GM12878 (cell line): ENCODE data around the gene L3HYPDH. TPM values are rescaled to one million over a fixed set of nuclear protein-coding genes. Genes with fewer than 3 reads are reported as not detected.

Experiments
- ATAC-seq: fragments of 200-7000 bp; cut with Tn5 transposase; 3 replicates; pipeline ENCODE4 v1.9.1; 2020; ENCODE audit warnings: mild to moderate bottlenecking, moderate library complexity
- BruUV-seq: library from RNA; stranded (reverse); fragments of 400-500 nt; replicated peaks from 2 replicates; lab custom pipeline; 2021; lab: Mats Ljungman, UMichigan
- CTCF ChIA-PET: fragments of 300-600 bp; sonication (Branson Sonifier 250); formaldehyde crosslinking; extraction: SDS; loops from one replicate; lab custom pipeline; 2021; ENCODE audit warnings: inconsistent platforms; lab: Yijun Ruan, JAX
- POLR2A ChIA-PET: fragments of 350-600 bp; formaldehyde crosslinking; extraction: SDS; loops from one replicate; lab custom pipeline; 2021; ENCODE audit warnings: inconsistent platforms; lab: Charles Lee
- RAD21 ChIA-PET: fragments of 300-600 bp; sonication (Branson Sonifier 250); formaldehyde crosslinking; loops from one replicate; lab custom pipeline; 2023; ENCODE audit warnings: antibody characterized with exemption; ENCODE audit not compliant: unreplicated experiment; lab: Charles Lee
- SMC1A ChIA-PET: fragments of 300-600 bp; sonication (Branson Sonifier 250); formaldehyde crosslinking; loops from one replicate; lab custom pipeline; 2023; ENCODE audit not compliant: unreplicated experiment, uncharacterized antibody; lab: Charles Lee
- DNase-seq: peaks from one replicate; pipeline ENCODE4 v3.0.0-alpha.2; 2011; ENCODE audit warnings: low read depth, low spot score
- FAIRE-seq: peaks from 3 replicates; lab custom pipeline; 2011; peaks lifted over from hg19 to GRCh38; lab: Jason Lieb, UNC
- H2AFZ ChIP-seq: 2 replicates; pipeline ENCODE4 v1.6.0; 2011; ENCODE audit warnings: low read depth, low read length, control low read depth; ENCODE audit not compliant: control insufficient read depth
- H3K27ac ChIP-seq: 2 replicates; pipeline ENCODE4 v1.5.1; 2011; ENCODE audit warnings: control low read depth; ENCODE audit not compliant: control insufficient read depth, insufficient read depth
- H3K27me3 ChIP-seq, 2 experiments: replicated peaks in 1 of 2; 2 replicates each; pipeline versions ENCODE4 v1.6.0 to v1.6.1; 2011; ENCODE audit warnings: low read length in 1 of 2; ENCODE audit not compliant: control insufficient read depth in 2 of 2, insufficient read depth in 2 of 2
- H3K36me3 ChIP-seq, 2 experiments: 2 replicates each; pipeline ENCODE4 v1.5.1; 2011; ENCODE audit warnings: low read length in 1 of 2; ENCODE audit not compliant: control insufficient read depth in 2 of 2, insufficient read depth in 2 of 2
- H3K4me1 ChIP-seq: 2 replicates; pipeline ENCODE4 v1.6.1; 2011; ENCODE audit warnings: mild to moderate bottlenecking, low read length, moderate library complexity, mixed read lengths; ENCODE audit not compliant: control insufficient read depth, insufficient read depth
- H3K4me2 ChIP-seq: 2 replicates; pipeline ENCODE4 v1.6.0; 2011; ENCODE audit warnings: control low read depth; ENCODE audit not compliant: control insufficient read depth, insufficient read depth
- H3K4me3 ChIP-seq: fragments of 200-600 bp; sonication (generic); 2 replicates; pipeline ENCODE4 v1.5.1; 2016
- H3K79me2 ChIP-seq: 2 replicates; pipeline ENCODE4 v1.6.0; 2011; ENCODE audit warnings: low read length; ENCODE audit not compliant: control insufficient read depth, insufficient read depth
- H3K9ac ChIP-seq: 2 replicates; pipeline ENCODE4 v1.8.0; 2011; ENCODE audit warnings: low read length, control low read depth, mixed read lengths; ENCODE audit not compliant: control insufficient read depth, insufficient read depth
- H3K9me3 ChIP-seq: replicated peaks from 3 replicates; pipeline ENCODE4 v1.5.1; 2011; ENCODE audit warnings: mild to moderate bottlenecking, low read length; ENCODE audit not compliant: control insufficient read depth, insufficient read depth
- H4K20me1 ChIP-seq: 2 replicates; pipeline ENCODE4 v1.6.0; 2011; ENCODE audit not compliant: control insufficient read depth, insufficient read depth
- CHD2 ChIP-seq: IDR thresholded peaks from 2 replicates; pipeline ENCODE4 v1.6.1; 2011; ENCODE audit warnings: low read depth, low read length, improper control_type of control experiment, borderline replicate concordance
- EED ChIP-seq: sonication (generic); IDR thresholded peaks from 2 replicates; pipeline ENCODE4 v1.6.1; 2016; ENCODE audit warnings: antibody characterized with exemption, low read depth
- ESRRA ChIP-seq: IDR thresholded peaks from 2 replicates; pipeline ENCODE4 v1.6.1; 2012; ENCODE audit warnings: mild to moderate bottlenecking, low read length, improper control_type of control experiment
- POLR2A ChIP-seq: IDR thresholded peaks from 2 replicates; pipeline ENCODE4 v1.6.1; 2011; ENCODE audit warnings: low read depth, mild to moderate bottlenecking, low read length
- RAD21 ChIP-seq: IDR thresholded peaks from 2 replicates; pipeline ENCODE4 v1.6.1; 2011; ENCODE audit warnings: mild to moderate bottlenecking, low read depth, low read length, moderate library complexity; ENCODE audit not compliant: insufficient read depth
- SMAD5 ChIP-seq: IDR thresholded peaks from 2 replicates; pipeline ENCODE4 v1.6.1; 2016; ENCODE audit warnings: antibody characterized with exemption, low read depth
- SRF ChIP-seq, 2 experiments: IDR thresholded peaks; 2 replicates each; pipeline ENCODE4 v1.6.1; 2011; ENCODE audit warnings: low read depth in 2 of 2, low read length in 2 of 2, mild to moderate bottlenecking in 1 of 2, moderate library complexity in 1 of 2
- TAF1 ChIP-seq: IDR thresholded peaks from 2 replicates; pipeline ENCODE4 v1.6.1; 2011; ENCODE audit warnings: mild to moderate bottlenecking, low read depth, low read length, borderline replicate concordance
- WGBS: methylation state at CpG from one replicate; pipeline ENCODE4 v1.1.6; 2016; ENCODE audit warnings: low lambda C conversion rate; ENCODE audit not compliant: insufficient replicate concordance, insufficient coverage; ENCODE audit errors: missing lambda C conversion rate; 5-methylcytosine and 5-hydroxymethylcytosine counted together
- in situ Hi-C: fragments of 300-500 bp; cut with MboI; formaldehyde crosslinking; loops from 9 replicates; pipeline ENCODE4 v1.14.3; 2018; ENCODE audit warnings: mixed read lengths
- intact Hi-C: fragments of 100-400 bp; cut with micrococcal nuclease; formaldehyde crosslinking; loops from one replicate; pipeline ENCODE4 v1.14.2; 2022; ENCODE audit not compliant: unreplicated experiment
- polyA plus RNA-seq, 11 experiments: library from polyadenylated mRNA; depleted of rRNA in 4 of 11; unstranded in 6 of 11; stranded (reverse) in 5 of 11; fragments of >200 nt; fragmentation: Nextera tagmentation in 4 of 11; fragmentation: Illumina TruSeq in 1 of 11; extraction: Ambion mirVana in 4 of 11; extraction: Trizol in 1 of 11; gene quantifications; 1 replicate in 1 of 11; 2 replicates in 10 of 11; pipeline versions ENCODE4 v1.2.1 to v1.2.3, GENCODE V29; 2011 to 2016; ENCODE audit warnings: inconsistent platforms in 2 of 11, missing spikeins in 2 of 11, low read depth in 1 of 11
- total RNA-seq, 4 experiments: library from RNA; depleted of rRNA in 3 of 4; stranded (reverse); fragments of >200 nt in 3 of 4; fragmentation: Illumina TruSeq in 1 of 4; extraction: Trizol in 1 of 4; gene quantifications; 2 replicates each; pipeline versions ENCODE4 v1.2.1 to v1.2.3, GENCODE V29; 2013 to 2021
- TF ChIP-seq, protein P1 (sequence below): fragments of 450-650 bp; formaldehyde crosslinking; IDR thresholded peaks from 2 replicates; pipeline ENCODE4 v1.5.0; 2022; ENCODE audit warnings: mild to moderate bottlenecking, missing genetic modification characterization
- TF ChIP-seq, protein P2 (sequence below): fragments of 150-350 bp; IDR thresholded peaks from 2 replicates; pipeline ENCODE4 v1.6.1; 2014; ENCODE audit warnings: mild to moderate bottlenecking, low read depth, low read length
- TF ChIP-seq, protein P3 (sequence below): fragments of 450-650 bp; IDR thresholded peaks from 2 replicates; pipeline ENCODE4 v1.6.1; 2016; ENCODE audit warnings: mild to moderate bottlenecking

Gene L3HYPDH
- total and polyA plus RNA-seq, 10 of the 15 experiments (the other 5 are each of a cell fraction or from before 2014, with no cell fraction given) = 11.5 to 27.8 (median 15.8) TPM

DNA sequence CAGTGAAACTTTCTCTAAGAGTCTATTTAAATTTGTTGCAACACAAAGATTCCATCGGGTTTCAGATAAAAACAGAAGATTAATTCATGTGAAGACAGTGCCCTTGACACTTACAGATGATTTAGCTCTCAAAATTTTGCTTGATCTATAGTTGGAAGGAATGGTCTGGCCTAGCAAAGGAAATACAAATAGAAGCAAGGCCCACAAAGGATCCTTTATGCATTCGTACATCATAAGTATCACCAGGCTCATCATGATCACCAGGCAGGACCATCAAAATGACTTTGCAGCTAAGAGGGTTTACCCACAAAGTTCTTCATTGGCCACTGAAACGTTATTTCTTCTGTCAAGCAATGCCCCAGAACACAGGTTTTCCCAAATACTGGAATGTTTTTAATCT is 24.9 kb upstream of the L3HYPDH start (continued):
- TF ChIP-seq, protein P1, sequence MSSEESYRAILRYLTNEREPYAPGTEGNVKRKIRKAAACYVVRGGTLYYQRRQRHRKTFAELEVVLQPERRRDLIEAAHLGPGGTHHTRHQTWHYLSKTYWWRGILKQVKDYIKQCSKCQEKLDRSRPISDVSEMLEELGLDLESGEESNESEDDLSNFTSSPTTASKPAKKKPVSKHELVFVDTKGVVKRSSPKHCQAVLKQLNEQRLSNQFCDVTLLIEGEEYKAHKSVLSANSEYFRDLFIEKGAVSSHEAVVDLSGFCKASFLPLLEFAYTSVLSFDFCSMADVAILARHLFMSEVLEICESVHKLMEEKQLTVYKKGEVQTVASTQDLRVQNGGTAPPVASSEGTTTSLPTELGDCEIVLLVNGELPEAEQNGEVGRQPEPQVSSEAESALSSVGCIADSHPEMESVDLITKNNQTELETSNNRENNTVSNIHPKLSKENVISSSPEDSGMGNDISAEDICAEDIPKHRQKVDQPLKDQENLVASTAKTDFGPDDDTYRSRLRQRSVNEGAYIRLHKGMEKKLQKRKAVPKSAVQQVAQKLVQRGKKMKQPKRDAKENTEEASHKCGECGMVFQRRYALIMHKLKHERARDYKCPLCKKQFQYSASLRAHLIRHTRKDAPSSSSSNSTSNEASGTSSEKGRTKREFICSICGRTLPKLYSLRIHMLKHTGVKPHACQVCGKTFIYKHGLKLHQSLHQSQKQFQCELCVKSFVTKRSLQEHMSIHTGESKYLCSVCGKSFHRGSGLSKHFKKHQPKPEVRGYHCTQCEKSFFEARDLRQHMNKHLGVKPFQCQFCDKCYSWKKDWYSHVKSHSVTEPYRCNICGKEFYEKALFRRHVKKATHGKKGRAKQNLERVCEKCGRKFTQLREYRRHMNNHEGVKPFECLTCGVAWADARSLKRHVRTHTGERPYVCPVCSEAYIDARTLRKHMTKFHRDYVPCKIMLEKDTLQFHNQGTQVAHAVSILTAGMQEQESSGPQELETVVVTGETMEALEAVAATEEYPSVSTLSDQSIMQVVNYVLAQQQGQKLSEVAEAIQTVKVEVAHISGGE (CRISPR knock-in tag) = no peak
- no peak for TF ChIP-seq RAD21
- TF ChIP-seq TAF1 = no peak

DNA sequence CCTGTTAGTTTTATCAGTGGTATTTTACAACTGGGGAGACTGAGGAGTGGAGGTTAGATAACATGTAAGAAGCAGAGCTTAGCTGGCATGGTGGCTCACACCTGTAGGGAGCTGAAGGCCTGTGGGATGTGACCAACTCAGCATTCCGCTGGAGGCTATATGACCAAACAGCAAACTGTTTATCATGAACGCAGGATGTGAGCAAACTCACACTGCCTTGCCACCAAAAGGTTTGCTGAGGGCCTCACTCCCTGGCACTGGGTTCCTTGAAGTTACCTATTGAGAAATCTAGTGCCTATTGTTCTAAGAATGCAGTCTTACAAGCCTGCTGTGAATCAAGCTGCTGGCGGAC is 23.5 kb upstream of the L3HYPDH start:
- H3K27ac ChIP-seq = no peak overlapping the region
- no peak overlapping the region for H3K9ac ChIP-seq
- no peaks in the 10 kb centered on the region for H3K79me2 ChIP-seq
- no peak overlapping the region for H3K4me2 ChIP-seq
- ChIA-PET RAD21 (interaction anchor here (0.9 to 1.6 kb wide), 7 partner anchors 62 to 677 kb away, joined by 3 to 11 read pairs (median 5); no protein-coding TSS in a partner anchor), CTCF (interaction anchor here (0.6 to 12.6 kb wide), 16 partner anchors 11 to 679 kb away, joined by 3 to 147 read pairs (median 5); partner anchors contain the start of genes CCDC175, JKAMP and L3HYPDH), POLR2A (no interaction called here), SMC1A (interaction anchor here (0.8 to 3.9 kb wide), 10 partner anchors 11 to 676 kb away, joined by 3 to 29 read pairs (median 4); partner anchors contain the start of genes CCDC175, JKAMP and L3HYPDH)
- no peaks in the 10 kb centered on the region for H4K20me1 ChIP-seq
- H3K4me3 ChIP-seq = no peak overlapping the region
- intact Hi-C loops = loop anchor here (2.0 to 5.0 kb wide), 2 partner anchors 69 to 180 kb away; partner anchors contain the start of gene CCDC175
- WGBS = 92% methylated on average over 3 of the region's 3 CpGs
- in situ Hi-C loops = no loop called here
- H2AFZ ChIP-seq = no peak overlapping the region
- FAIRE-seq = no peak
- DNase-seq = no peak
- H3K4me1 ChIP-seq = no peaks in the 10 kb centered on the region
- H3K9me3 ChIP-seq = no peaks in the 10 kb centered on the region
- TF ChIP-seq ESRRA (no peak), POLR2A (no peak), CHD2 (no peak), EED (no peak), SRF (IDR thresholded peaks at IDR 0.05; ENCODE audit: low read depth in 2 of 2, low read length in 2 of 2) (no peak), SMAD5 (no peak)
- TF ChIP-seq, protein P2, sequence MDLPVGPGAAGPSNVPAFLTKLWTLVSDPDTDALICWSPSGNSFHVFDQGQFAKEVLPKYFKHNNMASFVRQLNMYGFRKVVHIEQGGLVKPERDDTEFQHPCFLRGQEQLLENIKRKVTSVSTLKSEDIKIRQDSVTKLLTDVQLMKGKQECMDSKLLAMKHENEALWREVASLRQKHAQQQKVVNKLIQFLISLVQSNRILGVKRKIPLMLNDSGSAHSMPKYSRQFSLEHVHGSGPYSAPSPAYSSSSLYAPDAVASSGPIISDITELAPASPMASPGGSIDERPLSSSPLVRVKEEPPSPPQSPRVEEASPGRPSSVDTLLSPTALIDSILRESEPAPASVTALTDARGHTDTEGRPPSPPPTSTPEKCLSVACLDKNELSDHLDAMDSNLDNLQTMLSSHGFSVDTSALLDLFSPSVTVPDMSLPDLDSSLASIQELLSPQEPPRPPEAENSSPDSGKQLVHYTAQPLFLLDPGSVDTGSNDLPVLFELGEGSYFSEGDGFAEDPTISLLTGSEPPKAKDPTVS = no peak
- TF ChIP-seq, protein P3, sequence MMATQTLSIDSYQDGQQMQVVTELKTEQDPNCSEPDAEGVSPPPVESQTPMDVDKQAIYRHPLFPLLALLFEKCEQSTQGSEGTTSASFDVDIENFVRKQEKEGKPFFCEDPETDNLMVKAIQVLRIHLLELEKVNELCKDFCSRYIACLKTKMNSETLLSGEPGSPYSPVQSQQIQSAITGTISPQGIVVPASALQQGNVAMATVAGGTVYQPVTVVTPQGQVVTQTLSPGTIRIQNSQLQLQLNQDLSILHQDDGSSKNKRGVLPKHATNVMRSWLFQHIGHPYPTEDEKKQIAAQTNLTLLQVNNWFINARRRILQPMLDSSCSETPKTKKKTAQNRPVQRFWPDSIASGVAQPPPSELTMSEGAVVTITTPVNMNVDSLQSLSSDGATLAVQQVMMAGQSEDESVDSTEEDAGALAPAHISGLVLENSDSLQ = no peak
- H3K27me3 ChIP-seq = no peaks in the 10 kb centered on the region
- BruUV-seq = no TSS peak
- H3K36me3 ChIP-seq = peaks cover 0 to 6% of the 10 kb centered on the region in 2 experiments; a peak in 2 of 4 replicates
- no peak for ATAC-seq
